Measurements from ENCODE around the gene MACROD2.

MACROD2 gene

DNA sequence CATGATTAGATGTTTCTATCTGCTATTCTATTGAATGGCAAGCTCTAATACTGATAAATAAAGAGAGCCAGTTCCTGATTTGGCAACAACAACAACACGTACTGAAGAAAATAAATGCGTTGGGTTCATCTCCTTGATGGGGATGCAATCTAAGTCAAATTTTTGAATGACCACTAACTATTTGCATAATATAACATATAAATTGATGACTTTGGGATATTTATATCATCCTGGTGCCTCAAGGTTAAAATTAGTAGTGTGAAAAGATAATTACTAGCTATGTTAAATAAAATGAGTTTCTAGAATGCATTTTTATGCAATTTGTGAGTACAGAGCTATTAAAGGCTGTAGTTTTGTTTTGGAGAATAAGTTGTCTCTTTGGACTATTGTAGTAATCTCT lies 1681.5 kb downstream of the MACROD2 start:
- no peak for DNase-seq (ENCODE audit: low spot score)

DNA sequence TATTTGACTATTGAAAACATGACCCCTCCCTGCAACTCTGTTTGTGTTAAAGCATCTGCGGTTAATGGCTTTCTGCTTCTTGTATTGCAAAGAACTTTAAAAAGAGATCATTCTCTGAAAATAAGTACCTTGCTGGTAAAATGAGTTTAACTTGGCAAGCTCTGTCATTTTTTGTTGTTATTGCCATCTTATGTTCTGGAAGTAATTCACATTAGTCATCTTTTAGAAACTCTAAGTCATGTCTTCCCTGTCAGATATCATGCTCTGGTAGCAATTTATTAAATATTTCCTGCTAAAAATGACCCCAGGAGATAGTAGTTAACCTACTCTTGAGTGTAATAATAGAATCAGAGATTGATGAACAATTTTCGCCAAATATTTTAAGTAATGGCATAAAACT lies 1687.4 kb downstream of the MACROD2 start:
- no peak for DNase-seq (ENCODE audit: low spot score)

DNA sequence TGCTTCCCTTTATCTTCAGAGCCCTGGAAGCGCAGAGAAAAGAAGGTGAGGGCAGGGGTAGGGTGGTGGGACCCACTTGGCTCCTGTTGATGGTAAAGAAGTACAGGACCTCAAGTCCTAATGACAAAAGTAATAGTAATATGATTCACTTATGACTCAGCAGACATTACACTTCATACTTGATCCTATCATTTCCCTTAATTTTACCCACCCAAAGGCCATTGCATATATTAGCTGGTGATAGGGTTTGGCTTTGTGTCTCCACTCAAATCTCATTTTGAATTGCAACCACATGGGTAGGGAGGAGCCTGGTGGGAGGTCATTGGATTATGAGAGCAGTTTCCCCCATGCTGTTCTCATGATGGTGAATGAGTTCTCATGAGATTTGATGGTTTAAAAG lies 1697.3 kb downstream of the MACROD2 start:
- no peak for DNase-seq (ENCODE audit: low spot score)

DNA sequence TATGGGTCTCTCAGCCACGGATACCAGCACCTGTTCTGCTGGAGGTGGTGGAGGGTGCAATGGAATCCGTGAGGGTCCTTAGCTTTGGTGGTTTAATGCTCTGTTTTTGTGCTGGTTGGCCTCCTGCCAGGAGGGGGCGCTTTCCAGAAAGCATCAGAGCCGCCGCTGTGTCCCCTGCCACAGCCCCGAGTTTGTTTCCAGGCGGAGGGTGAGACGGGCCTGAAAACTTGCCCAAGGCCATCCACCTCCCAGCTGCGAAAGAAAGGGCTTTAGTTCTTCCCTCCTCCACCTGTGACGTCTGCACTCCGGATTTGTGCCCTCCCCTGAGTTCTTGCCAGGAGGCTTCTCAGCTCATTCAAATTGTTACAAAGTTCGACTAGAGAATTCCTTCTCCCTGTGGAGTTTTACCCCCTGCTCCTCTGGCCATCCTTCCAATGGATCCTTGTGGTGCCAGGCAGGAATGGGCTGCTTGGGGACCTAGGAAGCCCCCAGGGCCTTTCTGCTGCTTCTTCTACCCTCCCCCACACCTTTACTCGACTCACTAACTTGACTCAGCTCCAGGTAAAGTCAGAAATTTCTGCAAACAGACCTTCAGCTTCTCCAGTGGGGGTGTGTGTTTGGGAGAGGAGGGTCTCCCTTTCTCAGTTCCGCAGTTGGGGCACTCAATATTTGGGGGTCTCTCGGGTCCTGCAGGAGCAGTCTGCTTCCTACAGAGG lies 1704.3 kb downstream of the MACROD2 start:
- DNase-seq (ENCODE audit: low spot score), result no peak

DNA sequence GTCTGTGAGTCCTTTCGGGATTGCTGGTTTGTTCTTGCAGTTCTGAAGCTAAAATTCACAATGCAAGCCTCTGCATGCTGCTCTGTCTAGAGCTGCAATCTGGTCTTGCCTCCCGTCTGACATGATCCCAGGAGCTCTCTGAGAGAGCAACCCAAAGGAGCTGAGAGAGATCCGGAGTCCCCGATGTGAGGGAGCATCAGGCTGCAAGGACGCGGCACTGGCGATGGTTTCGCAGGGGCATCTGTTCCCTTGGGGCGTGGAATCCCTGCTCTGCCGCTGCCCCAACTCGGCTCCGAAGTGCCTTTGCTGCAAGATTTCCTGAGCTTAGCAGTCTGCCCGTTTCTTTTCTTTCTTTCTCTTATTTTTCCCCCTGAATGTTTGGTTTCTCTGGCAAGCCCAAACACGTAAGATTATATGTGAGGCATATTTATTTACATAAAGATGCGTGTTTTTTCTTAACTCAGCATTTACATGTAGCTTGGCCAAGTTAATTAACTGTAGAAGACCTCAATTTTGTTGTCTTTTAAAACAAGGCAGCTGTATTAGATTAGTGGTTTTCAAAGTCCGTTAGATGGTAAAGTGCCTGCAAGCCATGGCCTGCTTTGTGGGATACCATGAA lies 1704.9 kb downstream of the MACROD2 start:
- DNase-seq (ENCODE audit: low spot score), result no peak

DNA sequence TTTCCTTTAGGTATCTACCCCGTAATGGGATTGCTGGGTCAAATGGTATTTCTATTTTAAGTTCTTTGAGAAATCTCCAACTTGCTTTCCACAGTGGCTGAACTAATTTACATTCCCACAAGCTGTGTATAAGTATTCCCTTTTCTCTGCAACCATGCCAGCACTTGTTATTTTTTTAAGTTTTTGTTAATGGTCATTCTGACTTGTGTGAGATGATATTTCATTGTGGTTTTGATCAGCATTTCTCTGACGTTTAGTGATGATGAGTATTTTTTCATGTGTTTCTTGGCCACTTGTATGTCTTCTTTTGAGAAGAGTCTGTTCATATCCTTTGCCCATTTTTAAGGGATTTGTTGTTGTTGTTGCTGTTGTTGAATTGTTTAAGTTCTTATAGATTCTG lies 1706.8 kb downstream of the MACROD2 start:
- DNase-seq (ENCODE audit: low spot score), result no peak

DNA sequence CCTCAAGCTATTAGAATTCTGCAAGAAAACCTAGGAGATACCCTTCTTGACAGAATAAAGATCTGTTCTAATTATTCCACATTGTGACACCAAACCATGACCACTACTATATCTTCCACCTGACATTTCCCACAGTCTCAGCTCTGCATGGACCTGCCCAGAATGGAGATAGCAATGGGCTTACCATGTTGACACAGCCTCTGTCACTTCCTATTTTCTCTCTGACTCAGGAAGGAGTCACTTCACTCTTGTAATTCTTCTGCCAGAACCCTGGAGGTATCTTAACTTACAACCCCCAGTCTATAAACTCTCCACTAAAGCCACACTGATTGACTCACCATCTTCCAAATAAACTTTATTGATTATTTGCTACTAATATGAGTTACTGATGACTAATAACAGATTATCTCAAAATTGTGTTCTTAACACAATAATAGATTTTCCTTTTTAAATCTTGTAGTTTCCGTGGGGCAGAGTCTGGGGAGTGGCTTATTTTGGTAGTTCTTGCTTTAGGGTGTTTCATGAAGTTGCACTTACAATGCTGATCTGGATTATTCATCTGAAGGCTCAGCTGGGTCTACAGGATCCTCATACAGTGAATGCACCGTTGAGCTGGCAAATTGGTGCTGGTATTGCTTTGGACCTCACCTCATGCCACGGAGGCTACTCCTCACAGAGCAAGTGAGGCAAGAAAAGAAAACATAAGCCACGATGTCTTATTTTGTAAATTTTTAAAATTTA lies 1708.0 kb downstream of the MACROD2 start:
- DNase-seq (ENCODE audit: low spot score), result peak; percentile 89

DNA sequence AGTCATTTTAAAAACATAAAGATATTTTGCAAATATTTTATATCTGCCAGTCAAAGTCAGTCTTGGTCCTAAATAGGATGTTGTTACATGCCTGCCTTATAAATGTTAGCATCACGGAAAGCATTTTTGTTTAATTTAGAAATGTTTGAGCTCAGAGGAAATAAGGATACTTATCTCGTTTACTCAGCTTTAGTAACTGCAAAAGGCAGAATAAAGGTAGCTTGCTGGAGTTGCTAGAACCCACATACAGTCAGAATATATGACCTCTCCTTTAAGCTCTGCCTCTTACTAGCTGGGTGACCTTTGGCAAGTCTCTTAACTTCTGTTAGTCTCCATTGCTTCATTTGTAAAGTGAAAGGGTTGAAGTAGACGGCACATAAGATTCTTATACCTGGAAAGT lies 1710.7 kb downstream of the MACROD2 start:
- DNase-seq (ENCODE audit: low spot score), result no peak

DNA sequence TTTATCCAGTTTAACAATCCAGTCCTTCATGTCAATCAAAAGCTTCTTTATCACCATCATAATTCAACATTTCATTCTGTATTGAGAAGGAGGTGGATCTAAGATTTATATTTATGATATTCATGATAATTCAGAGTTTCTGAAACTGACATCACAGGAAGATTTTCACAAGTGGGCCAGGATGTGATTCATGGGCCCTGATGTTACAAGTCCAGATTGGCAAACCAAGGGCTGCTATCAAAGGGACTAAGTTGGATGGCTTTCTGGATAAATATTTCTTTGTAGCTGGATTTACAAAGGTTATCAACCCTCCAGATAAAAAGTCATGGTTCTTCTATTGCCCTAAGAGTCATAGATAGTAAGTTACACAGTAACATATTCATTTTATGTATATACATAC lies 1711.4 kb downstream of the MACROD2 start:
- peak; percentile 13 for DNase-seq (ENCODE audit: low spot score)

DNA sequence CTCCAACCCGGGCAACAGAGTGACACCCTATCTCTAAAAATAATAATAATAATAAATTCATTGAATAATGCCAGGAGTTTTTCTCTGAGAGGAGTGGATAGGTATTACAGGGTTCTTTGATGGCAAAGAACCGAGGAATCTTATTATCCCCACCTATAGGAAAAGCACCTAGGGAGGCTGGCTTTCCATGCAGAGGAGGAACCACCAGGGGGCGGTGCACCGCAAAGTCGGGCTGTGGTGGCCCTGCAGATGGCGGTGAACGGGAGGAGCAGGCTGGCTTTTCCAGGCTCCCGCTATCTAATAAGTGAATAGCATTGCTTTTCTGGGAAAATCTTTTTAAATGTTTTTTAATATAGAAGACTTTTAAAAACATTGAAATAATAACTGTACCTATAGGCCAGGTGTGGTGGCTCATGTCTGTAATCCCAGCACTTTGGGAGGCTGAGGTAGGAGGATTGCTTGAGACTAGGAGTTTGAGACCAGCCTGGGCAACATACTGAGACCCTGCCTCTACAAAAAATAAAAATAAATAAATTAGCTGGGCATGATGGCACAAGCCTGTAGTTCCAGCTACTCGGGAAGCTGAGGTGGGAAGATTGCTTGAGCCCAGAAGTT lies 1713.8 kb downstream of the MACROD2 start:
- peak; percentile 6 for DNase-seq (ENCODE audit: low spot score)

DNA sequence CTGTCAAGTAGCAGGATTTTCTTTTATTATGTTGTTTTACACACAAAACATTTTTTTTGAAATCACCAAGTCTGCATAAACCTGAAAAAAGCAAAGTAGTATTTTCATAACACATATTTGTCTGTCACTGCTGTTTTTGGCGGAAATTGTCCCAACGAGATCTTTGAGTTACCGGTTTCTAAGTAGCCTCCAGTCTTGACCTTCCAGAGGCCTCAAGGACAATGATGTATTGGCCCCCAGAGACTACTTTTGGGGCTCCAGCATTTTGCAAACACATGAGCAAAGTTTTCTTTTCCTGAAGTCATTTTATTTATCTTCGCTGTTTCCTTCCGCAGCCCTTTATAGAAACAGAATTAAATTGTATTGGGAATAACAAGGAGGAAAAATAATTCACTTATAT lies 1715.3 kb downstream of the MACROD2 start:
- DNase-seq (ENCODE audit: low spot score), result no peak

DNA sequence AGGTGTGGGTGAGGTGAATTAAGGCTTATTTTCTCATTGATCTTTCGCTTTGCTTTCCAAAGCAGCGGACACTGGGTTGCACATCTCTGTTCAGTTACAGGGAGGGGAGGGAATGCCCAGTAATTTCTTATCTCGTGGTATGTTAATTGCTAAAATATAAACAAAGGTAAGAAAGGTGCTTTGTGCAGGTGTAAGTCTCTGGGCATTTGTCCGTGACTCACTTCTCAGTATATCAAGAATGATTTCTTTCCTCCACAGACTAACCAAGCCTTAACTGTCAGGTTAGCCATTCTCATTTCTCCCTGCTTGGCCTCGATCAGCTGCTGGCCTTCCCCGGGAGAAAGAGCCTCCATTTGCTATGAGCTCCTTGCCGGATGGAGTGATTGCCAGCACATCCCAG lies 1715.9 kb downstream of the MACROD2 start:
- peak; percentile 5 for DNase-seq (ENCODE audit: low spot score)

DNA sequence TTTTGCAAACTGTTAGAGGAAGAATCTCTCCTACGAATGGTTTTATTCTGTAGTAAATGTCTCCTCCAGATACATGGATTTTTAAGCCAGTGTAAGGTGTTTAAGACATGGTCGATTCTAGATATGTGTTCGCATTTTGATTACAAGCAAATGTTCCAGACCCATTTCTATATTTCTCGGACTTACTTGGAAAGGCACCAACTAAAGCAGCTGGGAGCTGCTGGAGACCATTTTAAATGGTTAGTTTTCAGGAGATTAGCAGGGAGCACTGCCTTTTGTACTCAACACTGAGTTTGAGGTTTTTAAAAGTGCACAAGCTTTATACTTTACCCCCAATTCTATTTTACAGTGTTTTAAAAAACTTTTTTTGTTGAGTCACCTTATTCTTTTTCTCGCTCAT lies 1720.9 kb downstream of the MACROD2 start:
- DNase-seq (ENCODE audit: low spot score), result no peak

DNA sequence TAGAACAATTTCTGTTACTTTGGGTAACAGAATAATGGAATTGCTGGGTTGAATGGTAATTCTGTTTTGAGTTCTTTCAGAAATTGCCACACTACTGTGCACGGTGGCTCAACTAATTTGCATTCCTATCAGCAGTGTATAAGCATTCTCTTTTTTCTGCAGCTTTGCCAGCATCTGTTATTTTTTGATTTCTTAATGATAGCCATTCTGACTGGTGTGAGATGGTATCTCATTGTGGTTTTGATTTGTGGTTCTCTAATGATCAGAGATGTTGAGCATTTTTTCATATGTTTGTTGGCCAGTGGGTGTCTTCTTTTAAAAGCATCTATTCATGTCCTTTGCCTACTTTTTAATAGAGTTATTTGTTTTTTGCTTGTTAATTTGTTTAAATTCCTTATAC lies 1731.1 kb downstream of the MACROD2 start:
- DNase-seq (ENCODE audit: low spot score), result no peak

DNA sequence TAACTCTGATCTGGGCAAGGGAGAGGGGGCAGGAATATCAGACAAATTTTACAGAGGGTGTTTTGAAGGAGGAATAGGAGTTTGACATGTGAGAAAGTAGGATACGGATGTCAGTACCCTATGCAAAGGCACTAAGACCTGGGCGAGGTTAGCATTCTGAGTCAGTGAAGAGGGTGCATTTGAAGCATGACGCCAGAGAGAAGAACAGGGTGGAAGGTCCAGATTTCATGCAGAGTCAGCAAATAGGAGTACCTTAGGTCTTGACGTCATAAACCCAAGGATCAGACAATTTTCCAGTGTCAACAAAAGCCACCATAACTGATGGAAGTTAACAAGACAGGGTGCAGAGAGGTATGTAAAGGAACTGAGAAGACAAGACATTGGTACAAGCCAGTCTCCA lies 1738.7 kb downstream of the MACROD2 start:
- DNase-seq (ENCODE audit: low spot score), result no peak

DNA sequence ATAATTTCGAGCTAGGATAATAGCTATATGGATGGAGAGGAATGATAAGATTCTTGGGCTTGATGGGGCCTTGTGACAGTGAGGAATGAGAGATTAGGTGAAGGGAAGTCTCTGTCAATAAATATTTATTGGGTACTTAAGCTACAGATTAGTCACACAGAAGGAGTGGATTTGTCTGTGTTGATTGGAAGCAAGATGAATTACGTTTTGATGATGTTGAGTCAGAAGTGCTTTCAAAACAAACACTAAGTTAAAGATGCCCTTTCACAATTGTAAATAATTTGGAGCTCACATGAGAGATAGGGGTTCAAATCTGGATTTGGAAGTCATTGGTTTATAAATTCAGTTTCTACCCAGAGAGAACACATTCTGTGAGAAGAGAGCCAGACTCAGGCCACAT lies 1743.7 kb downstream of the MACROD2 start:
- no peak for DNase-seq (ENCODE audit: low spot score)

DNA sequence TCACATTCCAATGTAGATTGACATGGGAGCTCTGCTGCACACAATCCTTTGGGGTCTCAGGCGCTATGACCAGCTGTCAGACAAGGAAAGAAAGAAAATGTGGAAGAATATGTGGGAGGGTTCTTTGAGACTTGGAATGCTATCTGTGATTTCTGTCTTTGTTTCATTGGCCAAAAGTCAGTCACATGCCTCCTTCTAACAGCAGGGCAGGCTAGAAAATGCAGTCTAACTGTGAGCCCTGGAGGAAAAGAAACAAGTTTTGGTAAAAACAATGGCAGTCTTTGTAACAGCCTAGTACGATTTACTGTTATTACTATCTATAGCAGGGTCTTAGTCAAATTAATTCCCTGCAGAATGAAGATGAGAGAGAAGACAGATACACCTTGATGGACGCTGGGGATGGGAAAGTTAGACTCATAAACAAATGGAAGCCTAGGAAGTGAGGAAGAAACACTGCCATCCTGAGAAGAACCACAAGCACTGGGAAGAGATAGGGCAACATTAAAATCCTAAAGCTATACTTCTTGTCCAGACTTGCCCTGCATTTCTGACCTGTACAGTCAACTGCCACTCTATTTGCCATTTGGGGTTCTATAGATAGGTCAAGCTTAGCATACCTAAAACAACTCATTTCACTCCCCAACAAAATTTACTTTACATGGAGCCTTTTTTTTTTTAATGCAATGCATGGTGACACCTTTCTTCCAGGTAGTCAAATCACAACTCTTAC lies 1744.9 kb downstream of the MACROD2 start:
- DNase-seq (ENCODE audit: low spot score), result no peak

DNA sequence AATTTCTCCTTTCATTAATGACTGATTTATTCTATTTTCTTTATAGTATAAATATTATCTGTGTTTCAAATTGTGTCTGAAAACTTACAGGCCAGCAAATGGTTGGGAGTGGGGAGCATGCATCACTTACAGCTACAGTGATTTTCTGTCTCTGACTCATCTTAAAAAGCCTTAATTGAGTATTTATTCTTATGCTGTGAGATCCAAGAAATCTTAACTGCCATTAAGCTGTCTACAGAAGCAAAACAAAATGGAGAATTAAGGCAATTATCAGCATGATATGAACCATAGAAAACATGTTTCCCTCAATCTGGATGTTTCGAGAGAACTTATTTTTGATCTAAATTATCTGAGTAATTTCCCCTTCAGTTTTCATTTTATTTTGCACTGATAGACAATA lies 1746.8 kb downstream of the MACROD2 start:
- DNase-seq (ENCODE audit: low spot score), result peak; percentile 4

DNA sequence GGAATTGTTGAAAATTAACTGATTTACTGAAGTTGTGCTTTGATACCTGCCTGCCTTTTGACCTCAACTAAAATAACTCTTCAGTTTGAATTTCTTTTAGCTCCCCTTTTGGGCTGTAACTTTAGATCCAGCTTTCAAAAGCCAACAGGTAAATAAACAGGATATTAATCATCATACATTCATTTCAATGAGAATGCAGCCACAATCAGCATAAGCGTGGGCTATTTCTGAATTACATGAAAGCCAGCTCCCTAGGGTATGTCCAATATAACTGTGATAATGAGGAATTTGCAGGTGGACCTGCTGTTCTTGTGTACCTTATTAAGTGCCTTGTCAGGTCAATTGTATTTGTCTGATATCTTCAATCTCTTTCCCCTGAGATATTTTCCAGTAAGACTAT lies 1747.3 kb downstream of the MACROD2 start:
- no peak for DNase-seq (ENCODE audit: low spot score)

DNA sequence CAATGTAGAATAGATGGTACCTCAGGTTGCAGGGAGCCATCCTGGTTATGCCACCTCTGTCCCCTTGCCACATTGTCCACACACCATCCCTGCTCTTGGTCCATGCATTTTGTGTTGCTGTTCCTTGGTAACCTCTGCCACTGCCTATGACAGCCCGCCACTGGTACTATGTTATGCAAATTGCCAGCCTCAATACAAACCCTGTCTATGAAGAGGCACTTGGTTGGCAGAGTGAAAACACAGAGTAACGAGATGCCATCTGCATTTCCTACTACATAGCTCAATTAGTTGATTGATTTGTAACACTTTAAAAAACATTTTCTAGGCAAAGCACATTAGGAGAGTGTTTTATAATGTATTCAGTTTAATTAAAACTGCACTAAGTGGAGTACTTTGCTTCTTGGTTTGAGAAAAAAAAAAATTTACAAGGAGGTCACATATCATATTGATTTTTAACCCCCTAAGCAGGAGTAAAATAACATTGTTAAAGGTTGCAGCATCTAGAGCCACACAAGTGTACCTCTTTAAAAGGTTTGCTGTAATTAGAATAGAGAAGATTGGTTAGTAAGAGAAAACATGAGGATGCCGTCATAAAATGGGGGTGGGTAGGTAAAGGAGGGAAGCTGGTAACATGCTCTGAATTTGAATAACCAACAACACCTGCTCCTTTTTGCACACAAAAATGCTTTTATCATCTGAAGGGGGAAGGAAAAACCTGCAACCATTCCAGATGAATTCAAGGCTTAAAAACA lies 1760.9 kb downstream of the MACROD2 start:
- no peak for DNase-seq (ENCODE audit: low spot score)

DNA sequence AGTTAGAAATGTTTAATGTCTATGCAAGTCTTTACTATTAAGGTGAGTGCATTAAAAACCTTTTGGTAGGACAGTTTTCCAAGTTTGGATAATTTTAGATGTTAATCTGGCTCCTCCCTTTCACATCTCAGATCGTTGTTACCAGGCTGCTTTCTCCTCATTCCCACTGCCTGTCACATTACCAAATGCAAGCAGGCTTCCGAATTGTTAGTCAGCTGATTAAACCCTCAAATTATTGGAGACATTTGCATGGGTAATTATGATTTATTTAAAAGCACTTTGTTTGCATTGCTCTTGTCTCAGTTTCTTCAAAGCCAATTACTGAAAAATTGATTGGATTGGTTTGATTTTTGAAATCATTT lies 1761.4 kb downstream of the MACROD2 start:
- no peak for DNase-seq (ENCODE audit: low spot score)

DNA sequence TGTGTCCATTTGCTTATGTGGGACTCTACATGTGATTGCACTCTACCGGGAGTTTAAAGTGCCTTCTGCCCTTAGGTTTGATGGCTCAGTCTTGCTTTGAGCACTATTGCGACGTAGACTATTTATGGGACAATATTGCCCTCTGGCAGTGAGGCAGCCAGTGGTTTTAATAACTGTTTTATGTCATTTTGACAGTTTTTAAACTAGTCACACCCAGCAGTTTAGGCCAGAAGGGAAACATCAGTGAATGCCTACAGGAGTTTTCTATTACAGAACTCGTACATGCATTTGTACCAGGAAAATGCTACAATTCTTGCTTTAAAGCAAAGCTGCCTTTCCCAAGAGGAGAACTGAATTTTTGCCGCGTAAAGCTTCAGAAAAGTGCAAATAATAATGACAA lies 1764.3 kb downstream of the MACROD2 start:
- peak; percentile 5 for DNase-seq (ENCODE audit: low spot score)

All from kidney tubule cell (primary cell).